Fibroblast of lung (primary cell): ENCODE data around the gene TWSG1.

Experiments
- EZH2 ChIP-seq: IDR thresholded peaks from 2 replicates; pipeline ENCODE4 v1.5.1; 2012; ENCODE audit warnings: low read length, control low read depth, mild to moderate bottlenecking; ENCODE audit errors: missing control alignments
- TF ChIP-seq, protein P1 (sequence below), 2 donors: IDR thresholded peaks in 1 of 2; conservative IDR thresholded peaks in 1 of 2; 1 replicate in 1 of 2; 2 replicates in 1 of 2; pipeline ENCODE4 v1.5.1; 2011 to 2012; ENCODE audit warnings: low read length in 2 of 2, control low read depth in 1 of 2, inconsistent platforms in 1 of 2, low read depth in 1 of 2, mild to moderate bottlenecking in 1 of 2

DNA sequence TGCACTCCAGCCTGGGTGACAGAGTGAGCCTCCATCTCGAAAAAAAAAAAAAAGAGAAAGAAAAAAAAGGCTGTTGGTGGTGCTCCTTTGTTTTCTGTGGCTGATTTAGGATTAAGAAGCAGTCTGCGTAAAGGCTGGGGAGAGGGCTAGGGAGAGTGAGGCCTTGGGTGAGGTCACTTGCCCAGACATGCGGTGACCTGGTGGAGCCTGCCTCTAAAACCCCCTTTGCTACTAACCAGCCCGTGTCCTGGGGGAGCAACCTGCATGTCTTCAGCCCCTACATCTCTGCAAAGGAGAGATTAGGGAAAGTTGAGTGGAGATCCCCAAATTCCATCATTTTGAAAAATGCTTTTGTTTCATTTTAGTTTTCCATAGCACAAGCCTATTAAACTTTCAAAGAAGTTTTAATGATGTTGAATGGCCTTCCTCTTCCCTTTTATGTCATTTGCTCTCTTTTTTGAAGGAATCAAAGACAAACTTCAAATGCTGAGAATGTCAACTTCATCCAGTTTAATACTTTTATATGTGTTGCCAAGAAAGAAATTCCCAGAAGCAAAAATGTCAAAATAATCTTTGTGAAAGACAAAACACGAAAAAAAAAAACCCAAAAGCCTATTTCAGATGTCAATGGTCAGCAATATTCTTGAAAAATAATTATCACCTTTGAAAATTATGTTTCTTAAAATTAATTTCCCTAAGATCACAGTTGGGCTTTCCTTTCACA is 101.8 kb downstream of the TWSG1 start:
- TF ChIP-seq, protein P1, sequence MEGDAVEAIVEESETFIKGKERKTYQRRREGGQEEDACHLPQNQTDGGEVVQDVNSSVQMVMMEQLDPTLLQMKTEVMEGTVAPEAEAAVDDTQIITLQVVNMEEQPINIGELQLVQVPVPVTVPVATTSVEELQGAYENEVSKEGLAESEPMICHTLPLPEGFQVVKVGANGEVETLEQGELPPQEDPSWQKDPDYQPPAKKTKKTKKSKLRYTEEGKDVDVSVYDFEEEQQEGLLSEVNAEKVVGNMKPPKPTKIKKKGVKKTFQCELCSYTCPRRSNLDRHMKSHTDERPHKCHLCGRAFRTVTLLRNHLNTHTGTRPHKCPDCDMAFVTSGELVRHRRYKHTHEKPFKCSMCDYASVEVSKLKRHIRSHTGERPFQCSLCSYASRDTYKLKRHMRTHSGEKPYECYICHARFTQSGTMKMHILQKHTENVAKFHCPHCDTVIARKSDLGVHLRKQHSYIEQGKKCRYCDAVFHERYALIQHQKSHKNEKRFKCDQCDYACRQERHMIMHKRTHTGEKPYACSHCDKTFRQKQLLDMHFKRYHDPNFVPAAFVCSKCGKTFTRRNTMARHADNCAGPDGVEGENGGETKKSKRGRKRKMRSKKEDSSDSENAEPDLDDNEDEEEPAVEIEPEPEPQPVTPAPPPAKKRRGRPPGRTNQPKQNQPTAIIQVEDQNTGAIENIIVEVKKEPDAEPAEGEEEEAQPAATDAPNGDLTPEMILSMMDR (conservative IDR thresholded peaks at IDR 0.05 in 1 of 2, IDR thresholded peaks at IDR 0.05 in 1 of 2; ENCODE audit: low read depth in 1 of 2, low read length in 2 of 2), result no peak
- no peak for TF ChIP-seq EZH2
